DOHH2 (cell line): ENCODE results near the gene RGS16.

ENCODE experiments used
- EZH2phosphoT487 ChIP-seq: fragments of 200-600 bp; sonication (generic); IDR thresholded peaks from 2 replicates; pipeline ENCODE4 v1.6.1; 2017; ENCODE audit warnings: borderline replicate concordance, mild to moderate bottlenecking, antibody characterized with exemption, low read length, moderate library complexity, mixed read lengths
- TF ChIP-seq, protein P1 (sequence below): fragments of 200-600 bp; sonication (generic); IDR thresholded peaks from one replicate; pipeline ENCODE4 v1.5.1; 2014; ENCODE audit warnings: antibody characterized with exemption, mild to moderate bottlenecking, low read depth, low read length; ENCODE audit not compliant: poor library complexity, severe bottlenecking

GRCh38 chr1:182633031-182633430 is 28.8 kb upstream of the RGS16 start:
- TF ChIP-seq, protein P1, sequence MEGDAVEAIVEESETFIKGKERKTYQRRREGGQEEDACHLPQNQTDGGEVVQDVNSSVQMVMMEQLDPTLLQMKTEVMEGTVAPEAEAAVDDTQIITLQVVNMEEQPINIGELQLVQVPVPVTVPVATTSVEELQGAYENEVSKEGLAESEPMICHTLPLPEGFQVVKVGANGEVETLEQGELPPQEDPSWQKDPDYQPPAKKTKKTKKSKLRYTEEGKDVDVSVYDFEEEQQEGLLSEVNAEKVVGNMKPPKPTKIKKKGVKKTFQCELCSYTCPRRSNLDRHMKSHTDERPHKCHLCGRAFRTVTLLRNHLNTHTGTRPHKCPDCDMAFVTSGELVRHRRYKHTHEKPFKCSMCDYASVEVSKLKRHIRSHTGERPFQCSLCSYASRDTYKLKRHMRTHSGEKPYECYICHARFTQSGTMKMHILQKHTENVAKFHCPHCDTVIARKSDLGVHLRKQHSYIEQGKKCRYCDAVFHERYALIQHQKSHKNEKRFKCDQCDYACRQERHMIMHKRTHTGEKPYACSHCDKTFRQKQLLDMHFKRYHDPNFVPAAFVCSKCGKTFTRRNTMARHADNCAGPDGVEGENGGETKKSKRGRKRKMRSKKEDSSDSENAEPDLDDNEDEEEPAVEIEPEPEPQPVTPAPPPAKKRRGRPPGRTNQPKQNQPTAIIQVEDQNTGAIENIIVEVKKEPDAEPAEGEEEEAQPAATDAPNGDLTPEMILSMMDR = no peak
- TF ChIP-seq EZH2phosphoT487 = no peak
